CD4-positive, alpha-beta T cell treated with Interleukin-4 for 1 hour (primary cell): Measurements from ENCODE around the gene FANCI.

Source experiments
- DNase-seq, 2 donors: peaks; one replicate each; pipeline ENCODE4 v3.0.0-alpha.2; 2020 to 2022

The FANCI gene

DNA sequence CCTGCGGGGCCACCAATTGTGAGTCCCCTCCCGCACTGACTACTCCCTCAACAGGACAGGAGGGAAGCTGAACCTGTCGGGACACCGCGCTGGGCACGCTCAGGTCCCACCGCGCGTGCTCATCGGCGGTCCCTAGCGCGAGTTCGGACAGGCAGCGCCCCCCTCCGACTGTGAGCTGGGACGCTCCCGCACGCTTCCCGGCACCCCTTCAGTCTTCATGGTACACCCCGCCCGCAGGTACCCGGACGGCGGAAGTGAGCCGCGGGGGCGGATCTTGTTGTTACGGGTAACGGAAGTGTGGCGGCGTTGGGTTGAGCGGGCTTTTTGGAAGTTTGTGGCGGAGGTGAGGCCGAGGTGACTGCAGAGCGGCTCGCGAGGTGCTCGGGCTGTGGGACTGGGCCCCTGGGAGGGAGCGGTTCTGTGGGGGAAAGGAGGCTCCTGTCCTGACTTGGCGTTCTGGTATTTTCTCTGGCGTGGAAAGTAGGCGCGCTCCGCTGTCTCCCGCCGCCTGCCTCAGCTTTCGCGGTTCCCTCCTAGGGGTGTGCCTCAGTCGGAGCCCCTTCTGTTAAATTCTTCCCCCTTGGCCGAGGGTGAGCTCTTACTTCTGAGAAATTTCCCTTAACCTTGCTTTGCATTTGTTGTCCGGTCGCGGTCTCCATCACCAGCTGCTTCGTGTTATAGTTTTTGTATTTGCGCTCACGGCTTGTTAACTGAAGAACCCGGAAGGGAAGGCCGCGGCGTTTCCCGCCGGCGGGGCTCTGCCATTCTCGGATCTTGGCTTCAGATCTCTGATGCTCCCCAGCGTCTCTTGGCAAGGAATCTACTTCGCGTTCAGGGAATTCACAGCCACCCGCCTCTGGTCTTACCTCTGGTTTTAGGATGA, at the start of gene FANCI:
Gene FANCI, plus strand, starts transcription at position 289 of the 883 bp plus-strand sequence. CDS start 3,669 bp downstream, outside the sequence.
- DNase-seq: peak; percentile 95 to 96

DNA sequence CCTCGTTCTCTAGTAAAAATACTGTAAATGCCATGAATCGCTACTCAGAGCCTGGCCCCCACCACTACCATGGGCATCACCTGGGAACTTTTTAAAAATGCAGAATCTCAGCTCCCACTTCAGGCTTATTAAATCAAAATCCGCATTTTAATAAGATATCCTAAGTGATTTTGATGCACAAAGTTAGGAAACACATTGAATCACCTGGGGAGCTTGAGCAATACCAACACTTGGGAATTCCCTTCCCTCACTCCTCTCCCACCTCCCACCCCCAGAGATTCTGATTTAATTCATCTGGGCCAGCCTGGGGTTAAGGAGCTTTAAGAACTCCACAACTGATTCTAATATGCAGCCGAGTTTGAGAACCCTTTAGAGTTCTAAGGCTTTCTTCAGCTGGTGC, 49.2 kb upstream of the FANCI start:
- DNase-seq: no peak

DNA sequence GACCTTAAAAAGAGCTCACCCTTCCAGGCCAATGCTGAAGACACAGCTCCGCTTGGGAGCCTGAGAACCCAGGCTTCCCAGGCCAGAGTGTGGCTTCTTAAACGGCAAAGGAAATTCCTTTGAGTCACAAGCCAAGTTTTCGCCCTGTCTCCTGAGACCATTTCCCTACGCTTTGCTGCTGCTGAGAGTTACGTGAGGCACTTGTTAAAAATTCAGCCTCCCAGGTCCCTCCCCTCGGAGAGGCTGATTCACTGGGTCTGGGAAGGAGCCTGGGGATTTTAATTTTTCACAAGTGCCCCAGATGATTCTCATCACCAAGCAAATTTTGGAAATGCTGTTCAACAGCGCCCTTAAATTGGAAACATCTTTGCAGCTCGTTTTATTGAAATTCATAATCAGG, 47.9 kb upstream of the FANCI start:
- no peak for DNase-seq

DNA sequence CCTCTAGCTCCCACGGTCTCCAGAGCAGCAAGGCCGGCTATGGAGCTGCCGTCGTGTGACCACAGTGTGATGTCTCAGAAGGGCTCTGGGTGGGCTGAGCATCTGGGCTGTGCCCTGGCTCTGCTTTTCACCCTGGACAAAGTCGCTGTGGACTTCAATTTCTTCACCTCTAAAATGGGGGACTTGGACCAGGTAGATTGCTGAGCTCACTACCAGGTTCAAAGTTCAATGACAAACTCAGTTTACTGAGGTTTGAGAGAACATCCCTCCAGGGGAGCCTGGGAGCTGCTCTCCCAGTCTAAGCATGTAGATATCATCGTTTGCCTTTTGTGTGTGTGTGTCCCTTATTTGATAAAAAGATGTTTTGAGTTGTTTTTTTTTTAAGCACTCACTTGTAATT, 47.5 kb upstream of the FANCI start:
- no peak for DNase-seq

DNA sequence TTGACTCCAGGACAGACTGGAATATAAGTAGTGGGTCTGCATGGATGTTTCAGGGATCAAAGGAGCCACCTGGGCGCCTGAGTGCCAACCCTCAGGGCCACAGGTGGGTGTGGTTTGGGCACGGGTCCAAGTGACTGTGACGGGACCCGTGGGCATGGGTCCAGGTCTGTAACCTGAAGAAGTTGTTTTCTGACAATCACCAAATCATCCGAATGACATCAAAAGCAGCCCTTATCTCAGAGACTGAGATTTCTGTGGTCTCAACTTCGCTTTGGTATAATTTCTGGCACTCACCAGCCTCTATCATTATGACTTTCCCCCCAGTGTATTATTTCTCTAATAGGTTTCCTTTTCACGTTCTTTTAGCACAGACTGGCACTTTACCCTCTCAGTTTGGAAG, 46.8 kb upstream of the FANCI start:
- no peak for DNase-seq

DNA sequence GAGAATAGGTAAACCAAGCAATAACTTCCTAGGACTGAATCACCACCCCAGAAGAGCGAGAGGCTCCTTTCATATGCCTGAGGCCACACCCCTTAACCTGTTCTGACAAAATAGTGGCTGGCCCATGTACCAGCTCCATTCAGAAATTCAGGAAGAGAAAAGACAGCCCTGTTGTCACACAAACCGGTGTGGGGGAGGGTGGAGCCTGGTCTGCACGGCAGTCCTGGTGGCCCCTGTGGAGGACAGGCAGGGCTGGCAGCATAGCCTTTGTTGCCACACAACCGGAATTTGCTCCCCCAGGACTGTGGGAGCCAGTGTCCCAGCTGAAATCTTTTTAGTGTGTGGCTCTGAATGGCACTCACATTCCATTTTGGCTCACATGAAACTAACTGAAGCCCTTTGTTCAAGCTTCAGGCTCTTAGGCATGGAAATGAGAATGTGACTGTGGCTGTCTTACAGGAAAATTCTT, 46.2 kb upstream of the FANCI start:
- no peak for DNase-seq

DNA sequence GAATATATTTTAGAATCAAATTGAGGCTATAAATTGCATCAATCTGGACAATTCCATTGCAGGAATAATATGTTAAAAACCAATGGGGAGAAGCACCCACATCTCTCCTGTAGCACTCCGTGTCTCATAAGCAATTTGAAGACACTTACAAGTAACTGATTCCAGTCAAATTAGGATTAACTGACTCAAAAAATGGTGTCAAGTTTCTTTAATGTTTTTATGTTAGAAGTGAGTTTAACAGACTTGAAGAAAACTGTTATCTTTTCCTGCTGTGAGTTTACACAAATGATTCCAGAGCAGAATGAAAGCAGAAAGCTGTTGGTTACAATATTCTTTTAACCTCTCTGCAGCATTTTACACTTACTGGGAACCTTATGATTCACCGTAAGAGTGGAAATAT, 45.6 kb upstream of the FANCI start:
- no peak for DNase-seq

DNA sequence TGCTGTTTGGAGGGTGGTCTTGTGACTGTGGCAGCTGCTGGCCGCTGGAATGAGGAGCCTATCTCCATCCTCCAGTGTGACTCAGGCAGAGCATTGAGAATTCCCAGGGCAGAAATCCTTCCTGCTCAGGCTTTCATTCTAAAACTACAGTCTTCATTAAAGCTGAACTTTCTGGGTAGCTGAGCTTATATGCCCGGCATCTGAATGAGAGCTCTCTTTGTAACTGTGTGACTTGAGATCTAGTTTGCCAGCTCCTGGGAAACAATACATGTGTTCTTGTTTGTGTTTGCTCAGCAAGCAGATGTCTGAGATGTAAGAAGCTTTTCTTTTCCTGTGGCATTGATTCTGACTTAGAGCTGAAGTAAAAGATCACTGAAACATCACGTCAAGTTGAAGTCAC, 44.8 kb upstream of the FANCI start:
- DNase-seq: no peak

DNA sequence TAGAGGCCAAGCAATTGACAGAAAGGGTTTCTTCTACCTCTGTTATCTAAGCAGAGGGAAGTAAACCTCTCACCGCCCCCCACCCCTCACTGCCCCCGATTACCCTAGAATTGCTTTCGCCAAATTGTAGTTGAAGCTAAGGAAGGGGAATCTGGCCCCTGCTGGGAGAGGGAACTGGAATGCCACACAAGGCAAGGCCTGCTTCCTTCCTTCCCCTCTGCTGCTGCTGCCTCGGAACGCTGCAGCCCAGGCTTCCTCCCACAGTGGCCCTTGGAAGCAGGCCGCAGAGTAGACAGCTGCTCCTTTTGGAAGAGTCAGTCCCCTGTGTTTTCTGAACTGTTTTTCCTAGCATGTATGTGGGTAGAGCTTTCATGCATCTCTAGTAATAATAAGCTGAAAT, 44.0 kb upstream of the FANCI start:
- no peak for DNase-seq

DNA sequence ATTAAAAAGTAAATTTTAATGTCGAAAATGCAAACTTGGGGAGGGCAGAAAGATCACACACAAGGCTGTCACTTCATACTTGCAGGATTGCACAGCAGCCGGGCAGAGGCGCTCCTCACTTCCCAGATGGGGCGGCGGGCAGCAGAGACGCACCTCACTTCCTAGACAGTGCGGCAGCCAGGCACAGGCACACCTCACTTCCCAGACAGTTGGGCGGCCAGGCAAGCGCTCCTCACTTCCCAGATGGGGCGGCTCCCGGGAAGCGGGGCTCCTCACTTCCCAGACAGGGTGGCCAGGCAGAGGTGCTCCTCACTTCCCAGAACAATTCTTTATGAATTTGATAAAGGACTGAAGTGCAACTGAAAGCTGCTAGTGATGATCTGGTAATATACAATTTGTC, 43.6 kb upstream of the FANCI start:
- no peak for DNase-seq

DNA sequence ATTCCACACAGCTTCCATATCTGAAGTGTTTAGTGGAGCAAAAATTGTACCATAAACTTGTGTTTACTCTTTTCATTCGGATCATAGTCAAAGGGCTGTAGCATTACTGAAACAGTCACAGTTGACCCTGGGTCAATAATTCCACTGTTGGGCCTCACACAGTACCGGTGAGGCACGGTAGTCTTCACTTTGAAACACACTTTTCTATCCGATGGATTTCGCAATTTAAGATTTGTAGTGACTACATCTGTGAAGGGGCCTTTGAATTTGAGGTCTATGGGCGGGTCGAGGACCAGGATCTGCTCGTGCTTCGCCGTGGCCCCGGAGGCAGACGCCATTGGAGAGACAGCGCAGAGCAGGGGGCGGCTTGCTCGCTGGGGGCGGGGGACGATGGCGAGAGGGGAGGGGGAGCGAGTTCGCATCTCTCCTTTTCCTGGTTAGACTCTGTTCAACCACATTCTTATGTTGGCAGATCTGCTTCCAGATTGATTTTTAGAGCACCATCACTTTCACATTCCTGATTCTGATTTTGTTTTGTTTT, 42.2 kb upstream of the FANCI start:
- no peak for DNase-seq

DNA sequence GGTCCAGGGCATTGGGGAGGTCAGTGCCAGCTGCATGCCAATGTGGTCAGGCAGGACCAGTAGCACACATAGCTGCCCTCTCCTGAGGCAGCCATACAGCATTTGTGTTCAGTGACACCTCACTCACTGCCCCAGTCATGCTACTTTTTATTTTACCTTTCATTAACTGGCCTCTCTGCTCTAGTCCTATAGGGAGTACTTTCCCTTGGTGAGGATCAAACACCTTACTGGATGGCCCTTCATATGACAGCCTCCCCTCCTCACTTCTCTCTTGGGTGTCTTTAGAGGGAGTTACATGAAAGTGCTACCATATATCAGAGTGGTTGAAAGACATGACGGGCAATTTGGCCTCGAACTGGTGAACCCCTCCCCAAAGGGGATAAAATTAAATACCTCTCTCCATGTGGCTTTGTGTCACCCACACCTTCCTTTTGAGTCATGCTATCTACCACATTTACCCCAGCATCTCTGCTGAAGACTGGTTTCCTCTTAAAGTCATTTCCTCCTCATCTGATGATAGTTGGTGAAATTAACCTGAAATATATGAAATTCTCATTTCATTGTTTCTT, 40.0 kb upstream of the FANCI start:
- DNase-seq: peak in 1 of 2 donors; percentile 15

DNA sequence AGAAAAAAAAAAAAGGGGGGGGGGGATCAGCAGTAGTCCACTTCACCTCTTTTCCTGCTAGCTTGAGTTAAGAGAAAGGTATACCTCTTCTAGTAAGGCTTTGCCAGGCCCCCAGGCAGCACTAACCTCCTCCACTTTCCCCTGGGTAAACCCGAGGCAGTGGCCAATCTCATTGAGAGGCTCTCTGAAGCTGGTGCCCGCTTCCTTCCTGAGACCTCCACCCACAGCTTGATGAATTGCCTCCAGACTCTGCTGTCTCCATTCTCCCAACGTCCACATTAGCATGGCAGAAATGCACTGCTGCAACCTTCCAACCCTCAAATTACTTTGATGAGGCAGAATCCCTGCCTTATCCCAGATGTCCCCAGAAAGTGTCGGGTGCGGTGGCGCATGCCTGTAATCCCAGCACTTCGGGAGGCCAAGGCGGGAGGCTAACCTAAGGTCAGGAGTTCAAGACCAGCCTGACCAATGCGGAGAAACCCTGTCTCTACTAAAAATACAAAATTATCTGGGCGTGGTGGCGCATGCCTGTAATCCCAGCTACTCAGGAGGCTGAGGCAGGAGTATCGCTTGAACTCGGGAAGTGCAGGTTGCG, 37.7 kb upstream of the FANCI start:
- DNase-seq: no peak

DNA sequence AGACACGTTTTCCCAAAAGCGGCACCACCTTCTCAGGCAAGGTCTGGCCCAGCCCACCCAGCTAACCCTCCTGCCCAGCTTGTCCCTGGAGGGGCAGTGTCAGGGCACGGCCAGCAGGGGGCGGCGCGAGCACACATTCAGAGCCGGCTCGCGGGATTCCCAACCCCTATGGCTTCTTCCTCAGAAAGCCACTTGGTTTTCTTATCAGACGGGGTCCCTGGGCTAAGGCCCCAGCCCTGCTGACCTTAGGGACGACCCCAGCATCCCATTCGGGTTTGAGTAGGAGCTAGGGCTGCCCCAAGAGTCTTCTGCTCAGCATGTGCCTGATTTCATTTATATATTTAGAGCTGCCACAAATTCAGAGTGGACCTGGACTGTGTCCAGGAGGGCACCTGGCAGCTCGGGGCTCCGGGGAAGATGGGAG, 36.9 kb upstream of the FANCI start:
- peak; percentile 67 to 70 for DNase-seq

DNA sequence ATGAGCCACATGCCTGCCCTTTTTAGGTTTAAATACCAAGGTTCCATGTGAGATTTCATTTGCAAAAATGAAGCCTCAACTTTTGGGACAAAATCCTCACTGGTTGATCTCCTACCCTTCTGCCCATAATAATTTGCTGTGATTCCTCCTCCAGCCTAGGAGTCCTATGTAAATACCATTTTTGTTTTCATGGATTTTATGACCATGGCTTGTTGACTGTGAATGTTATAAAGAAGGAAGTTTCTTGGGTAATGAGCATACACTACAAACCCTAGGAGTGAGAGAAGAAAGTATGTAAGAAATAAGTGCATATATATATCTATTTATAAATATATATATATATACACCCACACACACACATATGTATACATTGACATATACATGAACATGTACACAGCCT, 35.5 kb upstream of the FANCI start:
- no peak for DNase-seq

DNA sequence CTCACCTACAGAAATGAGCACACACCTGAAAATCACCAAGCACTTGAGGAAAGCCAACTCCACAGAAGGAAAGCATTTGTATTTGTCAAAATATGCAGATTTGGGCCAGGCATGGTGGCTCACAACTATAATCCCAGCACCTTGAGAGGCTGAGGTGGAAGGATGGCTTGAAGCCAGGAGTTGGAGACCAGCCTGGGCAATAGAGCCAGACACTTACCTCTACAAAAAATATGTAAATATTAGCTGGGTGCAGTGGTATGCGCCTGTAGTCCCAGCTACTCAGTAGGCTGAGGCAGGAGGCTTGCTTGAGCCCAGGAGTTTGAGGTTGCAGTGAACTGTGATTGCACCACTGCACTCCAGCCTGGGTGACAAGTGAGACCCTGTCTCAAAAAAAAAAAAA, 34.7 kb upstream of the FANCI start:
- no peak for DNase-seq

DNA sequence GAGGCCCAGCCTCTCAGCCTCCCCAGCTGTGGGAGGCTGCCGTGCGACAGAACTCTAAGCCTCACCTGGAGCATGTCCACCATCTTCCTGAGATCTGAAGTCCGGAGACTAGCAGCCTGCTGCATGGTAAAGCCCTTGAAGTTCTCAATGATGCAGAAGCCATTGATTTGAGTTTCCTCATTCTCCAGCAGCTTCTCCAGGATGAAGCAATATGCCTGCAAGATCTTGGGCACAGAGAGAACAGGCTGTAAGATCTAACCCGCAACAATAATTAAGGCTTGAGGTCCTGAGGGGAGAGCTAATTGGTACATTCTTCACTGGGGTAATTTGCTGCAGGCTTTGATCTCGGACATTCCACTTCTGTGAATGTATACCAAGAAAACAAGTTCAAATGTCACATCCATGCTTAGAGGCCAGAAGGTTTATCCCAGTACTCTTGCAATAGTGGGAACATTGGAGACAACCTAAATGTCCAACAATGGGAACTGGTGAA, 32.1 kb upstream of the FANCI start:
- no peak for DNase-seq

DNA sequence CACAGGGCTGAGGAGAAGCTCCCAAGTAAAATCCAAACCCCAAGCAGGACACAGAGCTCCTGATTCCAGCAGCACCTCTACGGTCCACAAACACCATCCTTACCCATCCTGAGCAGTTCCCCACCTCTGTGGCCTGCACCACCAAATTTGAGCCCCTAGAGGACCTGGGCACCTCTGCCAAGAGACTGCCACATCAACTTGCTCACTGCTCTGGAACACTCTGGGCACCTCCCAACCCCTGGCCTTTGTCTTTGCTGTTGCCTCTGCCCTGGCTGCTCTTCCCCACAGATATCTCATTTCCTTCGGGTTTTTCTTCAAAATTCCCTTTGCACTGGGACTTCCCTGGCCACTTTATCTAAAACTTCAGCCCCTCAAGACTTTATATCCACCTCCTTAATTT, 28.2 kb upstream of the FANCI start:
- DNase-seq: no peak

DNA sequence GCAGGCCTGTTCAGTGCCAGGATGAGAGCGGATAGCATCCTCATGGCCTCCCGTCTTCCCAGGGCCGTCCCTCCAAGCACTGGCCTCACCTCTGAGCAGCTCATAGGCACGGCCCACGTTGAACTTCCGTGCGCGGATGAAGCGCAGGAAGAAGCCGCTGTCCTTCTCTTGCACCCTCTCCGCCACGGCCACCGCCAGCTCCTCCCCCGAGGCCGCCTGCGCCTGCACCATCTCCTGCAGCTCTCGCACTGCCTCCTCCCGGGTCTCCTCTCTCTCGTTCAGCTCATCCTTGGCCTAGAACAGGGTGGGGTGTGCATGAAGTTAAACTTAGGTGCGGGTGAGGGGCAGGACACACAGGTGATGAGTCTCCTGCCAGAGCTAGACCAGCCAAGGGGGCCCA, 26.7 kb upstream of the FANCI start:
- DNase-seq: no peak

DNA sequence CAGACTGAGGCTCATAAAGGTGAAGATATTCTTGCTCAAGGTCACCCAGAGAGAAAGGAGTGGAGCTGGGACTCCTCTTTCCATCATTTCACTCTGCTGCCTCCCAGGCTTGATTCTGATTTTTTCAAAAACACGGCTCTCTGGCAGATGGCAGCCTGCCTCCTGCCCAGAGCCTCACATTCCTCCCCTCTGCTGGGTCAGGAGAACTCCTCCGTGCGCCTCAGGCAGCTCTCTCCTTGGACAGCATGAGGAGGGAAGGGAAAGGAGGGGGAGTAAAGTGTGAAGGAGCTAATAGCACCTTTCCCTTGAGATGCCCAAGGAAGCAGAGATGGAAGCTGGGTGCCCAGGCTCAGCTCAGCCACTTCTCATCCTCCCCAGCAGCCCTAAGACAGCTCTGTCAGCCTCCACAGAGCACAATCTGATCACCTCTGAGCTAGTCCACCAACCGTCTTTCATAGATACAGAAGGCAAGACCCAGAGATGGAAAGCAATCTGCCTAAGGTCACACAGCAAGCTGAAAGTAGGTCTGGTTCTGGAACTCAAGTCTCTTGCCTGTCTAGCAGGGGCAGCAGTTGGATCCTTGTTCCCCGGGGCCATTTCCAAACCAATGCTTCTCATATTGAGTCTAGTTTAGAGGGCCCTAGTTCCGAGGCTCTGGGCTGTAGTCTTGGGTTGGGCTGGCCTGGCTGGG, 25.9 kb upstream of the FANCI start:
- DNase-seq: no peak

DNA sequence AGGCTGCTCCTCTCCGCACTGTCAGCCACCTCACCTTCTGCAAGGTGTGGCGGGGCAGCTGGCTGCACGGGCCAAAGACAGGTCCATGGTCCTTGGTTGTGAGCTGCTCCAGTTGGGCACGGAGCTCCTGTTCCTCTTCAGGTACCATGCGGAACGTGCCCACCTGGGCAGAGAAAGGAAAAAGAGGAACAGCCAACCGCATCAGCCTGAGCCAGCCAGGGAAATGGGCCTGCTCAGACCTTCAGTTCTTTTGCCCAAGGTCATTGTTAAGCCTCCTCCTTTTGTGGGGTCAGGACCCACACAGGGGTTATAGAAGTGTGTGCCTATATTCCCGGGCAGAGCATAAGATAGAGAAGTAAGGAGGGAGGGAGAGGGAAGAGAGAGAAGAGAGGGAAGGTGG, 25.2 kb upstream of the FANCI start:
- DNase-seq: no peak

DNA sequence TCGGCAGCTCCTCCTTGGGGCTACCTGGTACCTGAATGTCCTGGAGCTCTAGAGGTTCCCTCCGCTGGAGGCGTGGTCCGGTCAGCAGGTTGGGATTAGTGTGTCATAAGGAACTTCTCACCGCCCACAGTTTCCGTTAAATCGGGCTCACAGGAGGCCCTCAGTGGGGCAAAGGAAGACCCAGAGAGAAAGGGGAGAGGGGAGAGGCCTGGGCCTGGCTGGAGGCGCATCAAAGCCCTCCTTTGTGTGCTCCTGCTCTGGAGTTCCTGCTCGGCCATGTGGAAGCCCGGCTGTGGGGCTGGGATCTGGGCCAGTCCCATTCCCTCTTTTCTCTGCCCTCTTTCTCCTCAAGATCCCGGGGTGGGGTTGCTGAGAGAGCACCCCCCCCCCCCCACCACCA, 22.2 kb upstream of the FANCI start, which contains the start of gene RLBP1:
Gene RLBP1, minus strand, starts transcription at position 37 of the 400 bp plus-strand sequence. CDS start 2,604 bp downstream, outside the sequence.
- DNase-seq: no peak

DNA sequence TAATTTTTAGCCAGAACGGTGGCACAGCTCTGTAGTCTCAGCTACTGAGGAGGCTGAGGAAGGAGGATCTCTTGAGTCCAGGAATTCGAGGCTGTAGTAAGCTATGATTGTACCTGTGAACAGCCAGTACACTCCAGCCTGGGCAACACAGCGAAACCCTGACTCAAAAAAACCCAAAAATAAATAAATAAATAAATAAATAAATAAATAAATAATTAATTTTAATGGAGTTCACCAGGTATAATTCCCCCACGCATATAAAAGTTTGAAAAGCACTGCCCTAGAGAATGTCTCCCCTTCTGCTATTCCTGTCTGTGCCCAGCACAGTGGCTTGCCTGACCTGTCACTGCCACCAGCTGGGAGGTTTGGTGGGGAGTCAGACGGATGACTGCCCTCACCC, 18.2 kb upstream of the FANCI start:
- DNase-seq: no peak
